GM12891 (cell line): ENCODE measurements around the gene LZTS2.
"Not testable (repeated sequence)": the region's sequence is repeated elsewhere in the genome, so short reads cannot be mapped to it uniquely, and the experiment has no call there.

Experiments
- DNase-seq: peaks from one replicate; pipeline ENCODE4 v3.0.0; 2011; ENCODE audit warnings: low spot score; ENCODE audit not compliant: insufficient read length
- FAIRE-seq: peaks from 2 replicates; lab custom pipeline; 2011; peaks lifted over from hg19 to GRCh38; lab: Jason Lieb, UNC
- PAX5 ChIP-seq: IDR thresholded peaks from 2 replicates; pipeline ENCODE4 v1.6.1; 2011; ENCODE audit warnings: low read length, moderate library complexity, mild to moderate bottlenecking; ENCODE audit not compliant: insufficient read depth, severe bottlenecking
- POLR2A ChIP-seq: IDR thresholded peaks from 2 replicates; pipeline ENCODE4 v1.6.1; 2011; ENCODE audit warnings: low read depth, low read length, control low read depth
- POLR2AphosphoS5 ChIP-seq: IDR thresholded peaks from 2 replicates; pipeline ENCODE4 v1.6.1; 2011; ENCODE audit warnings: low read depth, low read length, control low read depth
- POU2F2 ChIP-seq: IDR thresholded peaks from 2 replicates; pipeline ENCODE4 v1.6.1; 2011; ENCODE audit warnings: low read depth, mild to moderate bottlenecking, control low read depth, low read length, moderate library complexity
- SPI1 ChIP-seq: IDR thresholded peaks from 2 replicates; pipeline ENCODE4 v1.6.1; 2011; ENCODE audit warnings: low read depth, low read length, control low read depth
- TAF1 ChIP-seq: IDR thresholded peaks from 2 replicates; pipeline ENCODE4 v1.6.1; 2011; ENCODE audit warnings: low read depth, low read length, control low read depth

The LZTS2 gene

DNA sequence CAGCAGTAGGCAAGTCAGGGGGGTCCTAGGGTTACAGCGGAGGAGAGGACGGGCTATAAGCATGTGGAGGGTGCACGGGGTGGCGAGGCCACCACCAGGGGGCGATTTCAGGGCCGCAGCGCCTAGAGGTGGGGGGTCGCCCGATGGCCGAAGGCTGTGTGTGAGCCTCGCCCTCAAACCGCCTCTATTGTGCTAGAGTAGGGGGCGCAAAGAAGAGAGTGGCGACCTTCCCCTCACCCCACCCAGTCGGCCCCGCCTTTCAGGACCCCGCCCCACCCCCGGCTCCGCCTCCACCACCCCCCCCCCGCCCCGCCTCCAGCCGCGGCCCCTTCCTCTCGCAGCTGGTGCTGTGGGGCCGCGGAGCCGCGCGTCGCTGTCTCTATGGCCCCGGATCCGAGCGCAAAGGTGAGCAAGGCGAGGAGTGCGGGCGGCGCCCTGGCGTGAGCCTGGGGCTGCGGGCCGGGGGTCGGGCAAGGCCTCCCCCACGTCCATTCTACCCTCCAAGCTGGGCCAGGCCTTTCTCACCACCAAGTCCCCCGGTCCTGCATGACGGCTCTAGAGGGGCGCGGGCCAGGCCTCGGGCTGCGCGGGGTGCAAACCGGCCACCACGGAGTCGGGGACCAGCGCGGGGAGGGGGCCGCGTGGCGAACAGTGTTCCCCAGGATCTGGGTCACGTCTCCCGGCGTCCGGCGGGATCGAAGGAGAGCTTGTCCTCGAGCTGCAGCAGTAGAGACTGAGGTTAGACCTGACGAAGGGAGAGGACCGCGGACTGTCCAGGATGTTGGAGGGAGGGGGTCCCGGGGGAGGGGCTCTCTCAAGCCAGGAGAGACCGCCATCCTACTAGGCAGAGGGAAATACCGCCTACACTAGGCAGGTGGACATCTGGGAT is 30.2 kb upstream of the LZTS2 start, which contains the start of gene SEMA4G:
SEMA4G (plus strand) TSS at position 318 of the 889 bp plus-strand sequence. CDS start 3,409 bp downstream, outside the sequence.
- DNase-seq (peak; percentile 78), FAIRE-seq (peak; percentile 77)
- TF ChIP-seq TAF1: no peak
- TF ChIP-seq POLR2A: no peak
- no peak for TF ChIP-seq POLR2AphosphoS5
- no peak for TF ChIP-seq SPI1
- no peak for TF ChIP-seq PAX5

DNA sequence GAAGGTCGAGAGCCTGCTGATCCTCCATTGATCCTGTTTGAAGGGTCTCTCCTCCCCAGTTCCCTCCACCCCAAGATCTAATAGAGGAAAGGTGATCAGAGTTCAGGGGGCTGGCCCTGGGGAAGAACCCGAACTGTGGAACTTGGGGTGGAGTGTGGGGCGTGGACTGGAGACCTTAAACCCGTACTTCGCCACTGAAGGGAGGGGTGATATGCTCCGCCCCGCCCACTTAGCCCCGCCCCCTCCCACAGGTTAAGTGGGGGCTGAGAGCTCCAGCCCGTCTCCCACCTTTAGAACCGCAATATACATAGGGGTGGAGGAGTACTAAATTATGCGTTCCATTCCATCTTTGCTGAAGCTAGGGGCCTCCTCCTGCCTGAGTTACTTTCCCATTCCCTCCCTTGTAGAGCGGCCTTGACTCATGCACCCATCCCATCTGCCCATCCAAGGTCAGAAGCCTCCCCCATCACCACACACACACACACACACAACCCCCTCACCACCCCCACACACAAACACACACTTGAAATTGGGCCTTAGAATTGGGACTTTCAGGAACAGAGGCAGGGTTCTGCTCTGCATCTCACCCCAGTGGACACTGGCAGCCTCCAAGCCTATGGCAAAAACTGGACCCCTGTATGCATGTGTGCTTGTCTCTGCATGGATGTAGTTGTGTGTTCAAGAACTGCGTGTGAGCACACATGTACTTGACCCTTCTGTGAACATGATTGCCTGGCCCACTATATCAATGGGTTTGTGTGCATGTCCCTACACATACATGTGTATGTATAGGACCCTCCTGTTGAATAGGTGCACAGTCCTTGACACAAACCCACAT is 29.3 kb upstream of the LZTS2 start:
- DNase-seq (no peak), FAIRE-seq (no peak)
- TF ChIP-seq POLR2A (no peak), PAX5 (no peak), POLR2AphosphoS5 (no peak), SPI1 (no peak), TAF1 (no peak)

DNA sequence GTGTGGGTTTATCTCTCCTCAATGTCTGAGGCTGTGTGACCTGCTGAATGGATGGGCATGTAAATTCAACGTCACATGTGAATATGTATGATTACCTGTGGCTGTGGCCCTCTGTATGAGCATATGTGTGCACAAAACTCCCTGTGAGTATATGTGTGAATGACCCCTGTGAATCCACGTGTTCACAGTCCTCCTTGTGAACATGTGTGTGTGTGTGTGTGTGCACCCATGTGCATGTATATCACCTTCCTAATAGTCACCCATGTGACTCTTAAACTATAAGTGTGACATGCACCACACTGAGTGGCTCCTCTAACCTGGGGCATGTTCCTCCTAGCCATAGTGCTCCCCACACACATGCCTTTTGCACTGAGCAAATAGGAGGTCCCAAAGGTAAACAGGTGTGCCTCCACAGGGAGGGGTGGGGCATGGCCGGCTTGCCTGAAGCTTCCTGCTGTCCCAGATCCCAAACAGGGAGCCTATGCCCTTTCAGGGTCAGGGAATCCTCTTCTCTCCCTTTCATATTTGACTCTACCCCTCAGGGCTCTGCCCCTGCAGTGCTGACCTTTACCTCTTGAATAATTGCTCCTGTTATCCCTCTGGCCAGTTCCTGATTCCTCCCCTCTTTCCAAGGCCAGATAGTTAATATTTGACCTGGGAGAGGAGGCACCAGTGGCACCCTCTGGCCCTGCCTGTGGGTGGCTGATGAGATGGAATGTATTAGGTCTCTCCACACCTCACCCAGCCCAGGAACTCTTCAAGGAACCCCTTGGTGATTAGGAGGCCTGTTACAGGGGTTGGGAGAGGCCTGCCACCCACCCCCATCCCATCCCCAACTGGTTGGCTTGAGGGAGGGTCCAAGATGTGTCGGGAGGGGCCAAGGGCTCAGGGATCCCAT is 28.4 kb upstream of the LZTS2 start:
- DNase-seq (no peak), FAIRE-seq (no peak)
- TF ChIP-seq TAF1: no peak
- TF ChIP-seq POLR2AphosphoS5: no peak
- no peak for TF ChIP-seq SPI1
- no peak for TF ChIP-seq PAX5
- TF ChIP-seq POU2F2: no peak
- no peak for TF ChIP-seq POLR2A

DNA sequence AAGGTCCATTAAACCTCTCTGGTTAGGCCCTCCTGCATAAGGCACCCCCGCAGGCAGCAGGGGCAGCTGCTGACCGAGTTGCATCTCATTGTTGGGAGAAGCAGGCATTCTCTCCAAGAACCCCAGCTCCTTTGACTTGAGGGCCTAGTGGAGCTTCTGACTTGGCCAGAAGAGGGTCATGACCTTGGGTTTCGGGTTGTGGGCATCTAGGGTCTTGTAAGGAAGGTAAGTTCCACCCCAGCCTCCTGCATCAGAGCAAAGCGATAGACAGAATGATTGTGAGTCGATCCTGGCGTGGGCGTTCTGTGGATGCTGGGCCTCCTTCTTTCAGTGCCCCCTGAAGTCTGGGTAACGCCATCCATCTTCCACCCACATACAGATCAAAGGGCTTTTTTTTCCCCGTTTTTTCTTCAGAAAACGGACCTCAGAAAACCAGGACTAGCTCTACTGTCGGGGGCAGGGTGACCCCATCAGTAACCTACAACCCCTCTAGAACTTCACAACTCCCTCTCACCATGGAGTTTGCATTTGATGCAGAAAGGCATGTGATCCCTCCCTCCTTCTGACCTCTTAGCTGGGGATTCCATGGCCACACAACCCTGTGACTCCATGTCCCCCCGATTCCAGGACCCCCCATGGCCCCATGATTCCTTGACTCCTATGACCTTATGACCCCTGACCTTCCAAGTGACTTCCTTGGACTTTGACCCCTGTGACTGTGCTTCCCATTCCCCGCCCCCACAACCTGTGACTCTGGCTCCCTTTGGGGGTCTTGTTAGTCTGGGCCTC is 27.3 kb upstream of the LZTS2 start:
- FAIRE-seq (no peak), DNase-seq (no peak)
- TF ChIP-seq POLR2AphosphoS5 (no peak), TAF1 (no peak), SPI1 (no peak), PAX5 (no peak), POU2F2 (no peak)

DNA sequence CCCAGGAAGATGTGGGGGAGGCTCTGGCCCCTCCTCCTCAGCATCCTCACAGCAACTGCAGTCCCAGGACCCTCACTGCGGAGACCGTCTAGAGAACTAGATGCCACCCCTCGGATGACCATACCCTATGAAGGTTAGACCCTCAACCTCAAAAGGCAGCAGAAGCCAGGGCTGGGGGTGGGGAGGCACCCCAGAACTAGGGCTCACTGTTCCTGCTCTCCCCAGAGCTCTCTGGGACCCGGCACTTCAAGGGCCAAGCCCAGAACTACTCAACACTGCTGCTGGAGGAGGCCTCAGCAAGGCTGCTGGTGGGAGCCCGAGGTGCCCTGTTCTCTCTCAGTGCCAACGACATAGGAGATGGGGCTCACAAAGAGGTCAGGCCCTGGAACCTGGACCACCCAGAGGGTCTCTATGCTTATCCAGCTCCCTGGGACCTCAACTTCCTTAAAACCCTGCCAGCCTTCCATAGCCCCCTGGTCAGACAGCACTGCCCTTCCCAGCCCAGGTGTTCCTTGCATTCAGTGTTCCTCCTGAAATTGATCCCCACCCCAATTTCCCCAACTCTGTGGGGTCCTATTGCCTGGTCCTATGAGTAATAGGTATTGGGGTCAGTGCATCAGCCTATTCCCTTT is 26.6 kb upstream of the LZTS2 start:
- no peak for TF ChIP-seq POLR2AphosphoS5
- no peak for TF ChIP-seq POU2F2
- no peak for TF ChIP-seq SPI1
- TF ChIP-seq PAX5: no peak
- no peak for TF ChIP-seq POLR2A
- TF ChIP-seq TAF1: no peak
- no peak for FAIRE-seq
- no peak for DNase-seq

DNA sequence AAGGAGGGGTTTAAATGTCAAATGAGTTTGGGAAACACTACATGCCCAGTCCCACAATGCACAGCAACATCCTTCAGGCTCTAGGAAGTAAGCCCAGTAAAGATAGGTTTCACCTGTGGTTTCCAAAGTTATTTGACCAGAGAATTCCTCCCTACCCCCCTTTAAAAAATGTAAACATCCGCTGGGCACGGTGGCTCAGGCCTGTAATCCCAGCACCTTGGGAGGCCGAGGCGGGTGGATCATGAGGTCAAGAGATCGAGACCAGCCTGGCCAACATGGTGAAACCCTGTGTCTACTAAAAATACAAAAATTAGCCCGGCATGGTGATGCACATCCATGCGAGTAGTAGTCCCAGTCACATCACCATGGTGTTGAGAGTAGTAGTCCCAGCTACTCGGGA is 24.2 kb upstream of the LZTS2 start:
- DNase-seq, FAIRE-seq: not testable (repeated sequence)

- no peak for DNase-seq
- FAIRE-seq: no peak
- TF ChIP-seq POLR2AphosphoS5: no peak
- no peak for TF ChIP-seq PAX5
Observed at GRCh38 chr10:100976906-100977305, 22.7 kb upstream of the LZTS2 start.

DNA sequence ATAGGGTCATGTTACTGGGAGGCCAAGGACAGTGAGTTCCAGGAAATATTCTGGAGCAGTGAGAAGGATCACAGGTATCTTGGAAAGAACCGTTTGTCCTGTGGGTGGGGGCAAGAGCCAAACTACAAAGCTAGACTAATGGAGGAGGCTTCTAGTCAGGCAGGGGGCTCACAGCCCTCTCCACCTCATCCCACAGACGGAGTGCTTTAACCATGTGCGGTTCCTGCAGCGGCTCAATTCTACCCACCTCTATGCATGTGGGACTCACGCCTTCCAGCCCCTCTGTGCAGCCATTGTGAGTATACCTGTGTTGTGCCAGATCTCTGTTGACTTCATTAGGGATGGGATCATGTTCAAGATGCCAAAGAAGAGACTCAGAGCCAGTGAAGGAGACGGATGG is 22.2 kb upstream of the LZTS2 start:
- no peak for DNase-seq
- FAIRE-seq: no peak
- TF ChIP-seq PAX5 (no peak), POLR2A (no peak), SPI1 (no peak), TAF1 (no peak), POU2F2 (no peak), POLR2AphosphoS5 (no peak)
